ENCODE data around the gene EID1.
"Not testable (repeated sequence)": the region's sequence is repeated elsewhere in the genome, so short reads cannot be mapped to it uniquely, and the experiment has no call there.

The EID1 gene

DNA sequence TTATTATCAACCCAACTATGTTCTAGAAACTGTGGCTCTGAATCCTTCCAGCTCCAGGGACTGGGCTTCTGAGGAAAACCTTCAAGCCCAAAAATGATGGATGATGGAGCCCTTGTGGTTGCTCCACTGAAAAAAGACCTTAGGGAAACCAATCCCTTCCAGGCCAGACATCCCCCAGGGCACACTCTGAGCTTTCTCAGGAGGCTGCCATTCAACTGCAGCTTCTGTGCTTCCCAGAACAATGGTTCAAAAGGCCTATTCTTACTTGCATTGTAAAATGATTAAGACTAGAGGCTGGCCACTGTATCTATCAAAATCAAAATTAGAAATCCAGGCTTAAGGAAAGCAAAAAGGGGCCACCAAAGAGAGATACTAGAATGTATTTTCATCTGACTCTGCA, 27.3 kb downstream of the EID1 start:
- Histone ChIP-seq H3K36me3 (ENCODE audit: control insufficient read depth in 2 of 2, insufficient read depth in 2 of 2, low read length in 2 of 2) (no peaks in the 10 kb centered on the region), H3K9me3 (ENCODE audit: control insufficient read depth in 2 of 2, low read length in 2 of 2) (no peaks in the 10 kb centered on the region), H3K27ac (ENCODE audit: low read depth in 2 of 2, low read length in 2 of 2) (no peak overlapping the region), H3K4me1 (ENCODE audit: control insufficient read depth in 2 of 2, insufficient read depth in 2 of 2, low read length in 2 of 2) (no peaks in the 10 kb centered on the region), H3K27me3 (ENCODE audit: control insufficient read depth in 2 of 2, insufficient read depth in 2 of 2, low read length in 2 of 2) (no peaks in the 10 kb centered on the region), H3K4me3 (ENCODE audit: low read length in 2 of 2) (no peak overlapping the region), H3K9ac (ENCODE audit: low read depth in 1 of 2, low read length in 2 of 2) (no peak overlapping the region)

DNA sequence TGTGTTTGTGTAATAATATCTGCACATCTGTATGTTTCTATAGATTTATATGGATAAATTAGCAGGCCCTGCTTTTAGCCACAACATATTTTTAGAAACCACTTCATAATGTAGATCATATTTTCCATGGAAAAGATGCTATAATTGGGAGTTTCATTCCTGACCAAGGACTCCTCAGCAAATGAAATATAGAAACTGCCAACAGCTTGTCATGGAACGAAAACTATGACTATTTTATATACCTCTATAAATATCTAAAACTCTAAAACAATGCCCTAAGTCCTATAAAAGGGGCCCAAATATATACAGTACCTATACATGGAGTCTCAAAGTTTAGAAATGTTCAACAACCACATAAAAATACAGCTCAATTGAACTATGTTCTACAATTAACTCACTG, 27.9 kb downstream of the EID1 start:
- no peaks in the 10 kb centered on the region for H3K9me3 ChIP-seq (ENCODE audit: control insufficient read depth in 2 of 2, low read length in 2 of 2)
- H3K27ac ChIP-seq (ENCODE audit: low read depth in 2 of 2, low read length in 2 of 2), result no peak overlapping the region
- H3K9ac ChIP-seq (ENCODE audit: low read depth in 1 of 2, low read length in 2 of 2), result no peak overlapping the region
- H3K4me3 ChIP-seq (ENCODE audit: low read length in 2 of 2), result no peak overlapping the region
- no peaks in the 10 kb centered on the region for H3K27me3 ChIP-seq (ENCODE audit: control insufficient read depth in 2 of 2, insufficient read depth in 2 of 2, low read length in 2 of 2)
- H3K4me1 ChIP-seq (ENCODE audit: control insufficient read depth in 2 of 2, insufficient read depth in 2 of 2, low read length in 2 of 2), result no peaks in the 10 kb centered on the region
- H3K36me3 ChIP-seq (ENCODE audit: control insufficient read depth in 2 of 2, insufficient read depth in 2 of 2, low read length in 2 of 2), result no peaks in the 10 kb centered on the region

DNA sequence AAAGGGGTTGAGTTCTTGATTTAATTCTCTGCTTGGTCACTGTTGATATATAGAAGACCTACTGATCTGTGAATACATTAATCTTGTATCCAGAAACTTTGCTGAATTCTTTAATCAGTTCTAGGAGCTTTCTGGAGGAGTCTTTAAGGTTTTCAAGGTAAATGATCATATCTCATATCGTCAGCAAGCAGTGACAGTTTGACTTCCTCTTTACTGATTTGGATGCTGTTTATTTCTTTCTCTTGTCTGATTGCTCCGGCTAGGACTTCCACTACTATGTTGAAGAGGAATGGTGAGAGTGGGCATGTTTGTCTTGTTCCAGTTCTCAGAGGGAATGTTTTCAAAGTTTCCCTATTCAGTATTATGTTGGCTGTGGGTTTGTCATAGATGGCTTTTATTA, 31.4 kb downstream of the EID1 start:
- H3K4me1 ChIP-seq (ENCODE audit: control insufficient read depth in 2 of 2, insufficient read depth in 2 of 2, low read length in 2 of 2); H3K36me3 ChIP-seq (ENCODE audit: control insufficient read depth in 2 of 2, insufficient read depth in 2 of 2, low read length in 2 of 2); H3K27me3 ChIP-seq (ENCODE audit: control insufficient read depth in 2 of 2, insufficient read depth in 2 of 2, low read length in 2 of 2); H3K27ac ChIP-seq (ENCODE audit: low read depth in 2 of 2, low read length in 2 of 2); H3K9me3 ChIP-seq (ENCODE audit: control insufficient read depth in 2 of 2, low read length in 2 of 2); H3K9ac ChIP-seq (ENCODE audit: low read depth in 1 of 2, low read length in 2 of 2); H3K4me3 ChIP-seq (ENCODE audit: low read length in 2 of 2): not testable (repeated sequence)

DNA sequence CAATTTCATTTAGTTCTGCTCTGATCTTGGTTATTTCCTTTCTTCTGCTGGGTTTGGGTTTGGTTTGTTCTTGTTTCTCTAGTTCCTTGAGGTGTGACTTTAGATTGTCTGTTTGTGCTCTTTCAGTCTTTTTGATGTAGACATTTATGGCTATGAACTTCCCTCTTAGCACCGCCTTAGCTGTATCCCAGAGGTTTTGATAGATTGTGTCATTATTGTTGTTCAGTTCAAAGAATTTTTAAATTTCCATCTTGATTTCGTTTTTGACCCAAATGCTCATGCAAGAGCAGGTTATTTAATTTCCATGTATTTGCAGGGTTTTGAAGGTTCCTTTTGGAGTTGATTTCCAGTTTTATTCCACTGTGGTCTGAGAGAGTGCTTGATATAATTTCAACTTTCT, 32.6 kb downstream of the EID1 start:
- H3K9me3 ChIP-seq (ENCODE audit: control insufficient read depth in 2 of 2, low read length in 2 of 2); H3K4me3 ChIP-seq (ENCODE audit: low read length in 2 of 2); H3K9ac ChIP-seq (ENCODE audit: low read depth in 1 of 2, low read length in 2 of 2); H3K36me3 ChIP-seq (ENCODE audit: control insufficient read depth in 2 of 2, insufficient read depth in 2 of 2, low read length in 2 of 2); H3K27me3 ChIP-seq (ENCODE audit: control insufficient read depth in 2 of 2, insufficient read depth in 2 of 2, low read length in 2 of 2); H3K4me1 ChIP-seq (ENCODE audit: control insufficient read depth in 2 of 2, insufficient read depth in 2 of 2, low read length in 2 of 2); H3K27ac ChIP-seq (ENCODE audit: low read depth in 2 of 2, low read length in 2 of 2): not testable (repeated sequence)

DNA sequence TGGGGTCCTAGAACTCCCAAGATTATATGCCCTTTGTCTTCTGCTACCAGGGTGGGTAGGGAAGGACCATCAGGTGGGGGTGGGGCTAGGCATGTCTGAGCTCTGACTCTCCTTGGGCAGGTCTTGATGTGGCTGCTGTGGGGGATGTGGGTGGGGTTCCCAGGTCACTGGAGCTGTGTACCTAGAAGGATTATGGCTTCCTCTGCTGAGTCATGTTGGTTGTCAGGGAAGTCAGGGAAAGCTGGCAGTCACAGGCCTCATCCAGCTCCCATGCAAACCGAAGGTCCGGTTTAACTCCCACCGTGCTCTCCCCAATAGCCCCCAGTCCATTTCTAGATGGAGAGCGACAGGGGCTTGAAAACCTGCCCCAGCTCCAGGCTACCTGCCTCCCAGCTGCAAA, 35.2 kb downstream of the EID1 start:
- H3K36me3 ChIP-seq (ENCODE audit: control insufficient read depth in 2 of 2, insufficient read depth in 2 of 2, low read length in 2 of 2), result no peaks in the 10 kb centered on the region
- H3K27me3 ChIP-seq (ENCODE audit: control insufficient read depth in 2 of 2, insufficient read depth in 2 of 2, low read length in 2 of 2), result no peaks in the 10 kb centered on the region
- H3K4me1 ChIP-seq (ENCODE audit: control insufficient read depth in 2 of 2, insufficient read depth in 2 of 2, low read length in 2 of 2), result no peaks in the 10 kb centered on the region
- H3K9me3 ChIP-seq (ENCODE audit: control insufficient read depth in 2 of 2, low read length in 2 of 2), result no peaks in the 10 kb centered on the region
- H3K27ac ChIP-seq (ENCODE audit: low read depth in 2 of 2, low read length in 2 of 2), result no peak overlapping the region
- H3K4me3 ChIP-seq (ENCODE audit: low read length in 2 of 2), result no peak overlapping the region
- H3K9ac ChIP-seq (ENCODE audit: low read depth in 1 of 2, low read length in 2 of 2), result no peak overlapping the region

DNA sequence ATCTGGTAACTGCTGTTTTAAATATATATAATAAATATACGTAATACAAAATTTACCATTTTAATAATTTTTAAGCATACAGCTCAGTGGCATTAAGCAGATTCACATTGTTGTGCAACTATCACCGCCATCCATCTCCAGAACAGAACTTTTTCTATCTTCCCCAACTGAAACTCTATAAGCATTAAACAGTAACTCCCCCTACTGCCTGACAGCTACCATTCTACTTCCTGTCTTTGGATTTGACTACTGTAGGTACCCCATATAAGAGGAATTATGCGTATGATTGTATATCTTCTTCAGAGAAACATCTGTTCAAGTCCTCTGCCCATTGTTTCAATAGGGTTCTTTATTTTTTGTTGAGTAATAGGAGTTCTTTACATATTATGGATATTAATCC, 36.8 kb downstream of the EID1 start:
- no peak overlapping the region for H3K27ac ChIP-seq (ENCODE audit: low read depth in 2 of 2, low read length in 2 of 2)
- no peaks in the 10 kb centered on the region for H3K36me3 ChIP-seq (ENCODE audit: control insufficient read depth in 2 of 2, insufficient read depth in 2 of 2, low read length in 2 of 2)

DNA sequence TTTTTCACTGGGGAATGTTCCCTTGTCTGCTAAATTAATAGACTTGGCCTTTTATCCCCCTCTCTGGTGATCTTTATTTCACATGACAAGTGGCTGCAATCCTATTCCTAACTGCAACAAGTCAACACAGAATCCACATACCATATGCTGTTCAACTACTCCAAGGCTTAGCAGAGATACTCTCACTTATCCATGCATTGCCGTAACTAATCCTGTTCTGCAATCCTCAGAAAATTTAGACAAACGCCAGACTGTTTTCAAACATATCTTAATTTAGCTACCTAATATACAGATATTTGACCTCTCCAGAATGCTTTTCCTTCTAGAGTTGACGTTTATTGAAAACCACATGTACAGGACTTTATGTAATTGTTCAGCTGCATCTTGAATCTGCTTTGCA, 37.9 kb downstream of the EID1 start:
- Histone ChIP-seq H3K4me1 (ENCODE audit: control insufficient read depth in 2 of 2, insufficient read depth in 2 of 2, low read length in 2 of 2) (no peaks in the 10 kb centered on the region), H3K36me3 (ENCODE audit: control insufficient read depth in 2 of 2, insufficient read depth in 2 of 2, low read length in 2 of 2) (no peaks in the 10 kb centered on the region), H3K27me3 (ENCODE audit: control insufficient read depth in 2 of 2, insufficient read depth in 2 of 2, low read length in 2 of 2) (no peaks in the 10 kb centered on the region), H3K9me3 (ENCODE audit: control insufficient read depth in 2 of 2, low read length in 2 of 2) (no peaks in the 10 kb centered on the region), H3K4me3 (ENCODE audit: low read length in 2 of 2) (no peak overlapping the region), H3K27ac (ENCODE audit: low read depth in 2 of 2, low read length in 2 of 2) (no peak overlapping the region), H3K9ac (ENCODE audit: low read depth in 1 of 2, low read length in 2 of 2) (no peak overlapping the region)

More for the DNA sequence above, 36.8 kb downstream of the EID1 start:
- Histone ChIP-seq H3K9me3 (ENCODE audit: control insufficient read depth in 2 of 2, low read length in 2 of 2) (no peaks in the 10 kb centered on the region), H3K27me3 (ENCODE audit: control insufficient read depth in 2 of 2, insufficient read depth in 2 of 2, low read length in 2 of 2) (no peaks in the 10 kb centered on the region), H3K4me3 (ENCODE audit: low read length in 2 of 2) (no peak overlapping the region), H3K9ac (ENCODE audit: low read depth in 1 of 2, low read length in 2 of 2) (no peak overlapping the region), H3K4me1 (ENCODE audit: control insufficient read depth in 2 of 2, insufficient read depth in 2 of 2, low read length in 2 of 2) (no peaks in the 10 kb centered on the region)

DNA sequence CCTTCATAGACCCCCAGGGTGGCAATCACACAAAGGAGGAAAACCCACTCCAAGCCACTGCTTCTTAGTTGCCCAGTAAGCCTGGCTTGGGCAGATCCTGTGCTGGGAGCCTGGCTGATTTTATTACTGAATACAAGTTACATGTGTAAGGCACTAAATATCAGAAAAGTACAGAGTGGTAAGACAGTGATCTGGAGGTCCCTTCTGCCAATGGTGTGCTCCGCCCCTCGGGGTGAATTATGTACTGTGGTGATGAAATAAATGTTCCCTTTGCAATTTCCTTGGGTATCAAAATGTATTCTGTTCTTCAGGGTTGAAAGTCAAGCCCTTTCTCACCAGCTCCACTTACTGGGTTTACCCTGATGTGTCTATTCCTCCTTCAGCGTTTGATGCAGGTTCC, 38.8 kb downstream of the EID1 start:
- no peaks in the 10 kb centered on the region for H3K36me3 ChIP-seq (ENCODE audit: control insufficient read depth in 2 of 2, insufficient read depth in 2 of 2, low read length in 2 of 2)
- H3K27ac ChIP-seq (ENCODE audit: low read depth in 2 of 2, low read length in 2 of 2), result no peak overlapping the region
- H3K9ac ChIP-seq (ENCODE audit: low read depth in 1 of 2, low read length in 2 of 2), result no peak overlapping the region
- no peaks in the 10 kb centered on the region for H3K27me3 ChIP-seq (ENCODE audit: control insufficient read depth in 2 of 2, insufficient read depth in 2 of 2, low read length in 2 of 2)
- H3K4me3 ChIP-seq (ENCODE audit: low read length in 2 of 2), result no peak overlapping the region
- no peaks in the 10 kb centered on the region for H3K4me1 ChIP-seq (ENCODE audit: control insufficient read depth in 2 of 2, insufficient read depth in 2 of 2, low read length in 2 of 2)
- no peaks in the 10 kb centered on the region for H3K9me3 ChIP-seq (ENCODE audit: control insufficient read depth in 2 of 2, low read length in 2 of 2)

DNA sequence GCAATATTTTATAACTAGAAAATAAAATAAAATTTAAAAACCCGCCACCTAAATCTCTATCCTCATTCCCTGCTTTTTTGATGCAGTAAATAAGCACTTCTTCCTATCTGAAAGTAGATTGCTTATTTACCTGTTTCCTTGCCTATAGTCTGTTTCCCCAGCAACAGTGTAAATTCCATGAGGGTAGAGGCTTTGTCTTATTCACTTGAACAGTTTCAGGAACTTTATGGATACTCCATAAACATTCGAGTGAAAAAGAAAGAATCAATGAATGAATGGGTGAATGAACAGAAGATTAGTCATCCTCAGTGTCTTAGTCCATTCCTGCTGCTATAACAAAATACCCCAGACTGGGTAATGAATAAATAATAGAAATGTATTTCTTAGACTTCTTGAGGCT, 44.1 kb downstream of the EID1 start:
- Histone ChIP-seq H3K27ac (ENCODE audit: low read depth in 2 of 2, low read length in 2 of 2) (no peak overlapping the region), H3K9ac (ENCODE audit: low read depth in 1 of 2, low read length in 2 of 2) (no peak overlapping the region), H3K36me3 (ENCODE audit: control insufficient read depth in 2 of 2, insufficient read depth in 2 of 2, low read length in 2 of 2) (no peaks in the 10 kb centered on the region), H3K9me3 (ENCODE audit: control insufficient read depth in 2 of 2, low read length in 2 of 2) (no peaks in the 10 kb centered on the region), H3K4me1 (ENCODE audit: control insufficient read depth in 2 of 2, insufficient read depth in 2 of 2, low read length in 2 of 2) (no peaks in the 10 kb centered on the region), H3K4me3 (ENCODE audit: low read length in 2 of 2) (no peak overlapping the region), H3K27me3 (ENCODE audit: control insufficient read depth in 2 of 2, insufficient read depth in 2 of 2, low read length in 2 of 2) (no peaks in the 10 kb centered on the region)

DNA sequence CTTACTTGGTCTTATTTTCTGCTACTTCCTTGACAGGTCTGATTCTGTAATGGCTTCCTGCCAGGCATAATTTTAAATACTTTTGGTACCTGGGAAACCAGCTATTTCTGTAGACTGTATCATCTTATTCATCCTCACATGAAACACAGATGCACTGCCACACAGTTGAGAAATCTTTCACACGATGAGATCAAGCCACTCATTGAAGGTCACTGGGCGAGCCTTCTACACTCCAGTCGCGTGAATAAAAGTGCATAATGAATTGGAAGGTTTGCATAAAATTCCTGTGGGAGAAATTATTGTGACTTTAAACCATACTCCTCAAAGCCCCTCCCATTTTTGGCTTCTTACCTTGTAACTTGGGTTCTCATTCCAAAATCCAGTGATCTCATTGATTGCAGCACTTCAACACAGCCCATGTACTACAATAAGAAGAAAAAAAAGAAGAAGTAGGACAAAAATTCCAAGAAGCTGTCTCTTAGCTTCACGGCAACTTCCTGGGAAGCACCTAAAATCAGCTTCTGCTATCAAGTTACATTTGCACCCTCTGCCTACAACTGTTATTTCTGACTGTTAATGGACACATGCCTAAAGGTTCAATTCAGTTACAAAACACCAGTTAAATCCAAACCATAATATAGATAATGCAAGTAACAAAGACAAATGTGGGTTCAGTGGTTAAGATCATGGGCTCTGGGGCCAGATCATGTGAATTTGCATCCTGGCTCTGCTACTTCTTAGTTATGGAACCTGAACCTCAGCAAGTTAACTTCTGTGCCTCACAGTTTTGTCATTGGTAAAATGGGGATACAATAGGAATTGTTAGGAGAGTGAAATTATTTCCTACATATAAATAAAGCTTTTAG, 46.8 kb downstream of the EID1 start:
- no peak overlapping the region for H3K4me3 ChIP-seq (ENCODE audit: low read length in 2 of 2)
- no peak overlapping the region for H3K9ac ChIP-seq (ENCODE audit: low read depth in 1 of 2, low read length in 2 of 2)
- H3K36me3 ChIP-seq (ENCODE audit: control insufficient read depth in 2 of 2, insufficient read depth in 2 of 2, low read length in 2 of 2), result no peaks in the 10 kb centered on the region
- H3K9me3 ChIP-seq (ENCODE audit: control insufficient read depth in 2 of 2, low read length in 2 of 2), result no peaks in the 10 kb centered on the region
- H3K4me1 ChIP-seq (ENCODE audit: control insufficient read depth in 2 of 2, insufficient read depth in 2 of 2, low read length in 2 of 2), result no peaks in the 10 kb centered on the region
- no peaks in the 10 kb centered on the region for H3K27me3 ChIP-seq (ENCODE audit: control insufficient read depth in 2 of 2, insufficient read depth in 2 of 2, low read length in 2 of 2)
- no peak overlapping the region for H3K27ac ChIP-seq (ENCODE audit: low read depth in 2 of 2, low read length in 2 of 2)

Measured in mucosa of rectum (tissue), 2 donors.